Cardiac fibroblast (primary cell): ENCODE results near the gene DOC2B.
A peak's percentile ranks its signal among the peaks of the same experiment; 100 is the strongest.
"Not testable (repeated sequence)": the region's sequence is repeated elsewhere in the genome, so short reads cannot be mapped to it uniquely, and the experiment has no call there.

ENCODE experiments used
- DNase-seq, 2 donors: peaks; one replicate each; pipeline versions ENCODE4 v3.0.0 to v3.0.0-alpha.2; 2010; ENCODE audit warnings: low read depth in 2 of 2
- H3K4me3 ChIP-seq, 2 donors: replicated peaks in 1 of 2; 1 replicate in 1 of 2; 2 replicates in 1 of 2; pipeline ENCODE4 v1.5.1; 2011; ENCODE audit warnings: low read depth in 2 of 2, low read length in 2 of 2, mild to moderate bottlenecking in 2 of 2, moderate library complexity in 1 of 2
- CTCF ChIP-seq: IDR thresholded peaks from one replicate; pipeline ENCODE4 v1.5.1; 2011; ENCODE audit warnings: low read depth, mild to moderate bottlenecking, low read length, inconsistent platforms

The DOC2B gene

GRCh38 chr17:204427-205147 is 23.1 kb upstream of the DOC2B start:
- no peak for DNase-seq
- no peak overlapping the region for H3K4me3 ChIP-seq
- TF ChIP-seq CTCF, result no peak

- H3K4me3 ChIP-seq, result no peak overlapping the region
- no peak for DNase-seq
- TF ChIP-seq CTCF, result no peak
Measured at GRCh38 chr17:202501-202951, 21.1 kb upstream of the DOC2B start.

GRCh38 chr17:201736-202135 is 20.3 kb upstream of the DOC2B start:
- not testable (repeated sequence) for DNase-seq, H3K4me3 ChIP-seq

- H3K4me3 ChIP-seq, DNase-seq: not testable (repeated sequence)
Measured at GRCh38 chr17:201257-201656, 19.8 kb upstream of the DOC2B start.

- TF ChIP-seq CTCF, result no peak
- H3K4me3 ChIP-seq, result no peak overlapping the region
- DNase-seq, result no peak
Measured at GRCh38 chr17:200586-200985, 19.1 kb upstream of the DOC2B start.

GRCh38 chr17:199806-200545 is 18.5 kb upstream of the DOC2B start:
- no peak overlapping the region for H3K4me3 ChIP-seq
- peak in 1 of 2 donors; percentile 10 for DNase-seq
- no peak for TF ChIP-seq CTCF

GRCh38 chr17:199191-199604 is 17.7 kb upstream of the DOC2B start:
- DNase-seq, result peak in 1 of 2 donors; percentile 32
- TF ChIP-seq CTCF, result no peak
- no peak overlapping the region for H3K4me3 ChIP-seq

GRCh38 chr17:198225-198624 is 16.8 kb upstream of the DOC2B start:
- not testable (repeated sequence) for H3K4me3 ChIP-seq, DNase-seq
